ENCODE measurements around the gene METTL13.

DNA sequence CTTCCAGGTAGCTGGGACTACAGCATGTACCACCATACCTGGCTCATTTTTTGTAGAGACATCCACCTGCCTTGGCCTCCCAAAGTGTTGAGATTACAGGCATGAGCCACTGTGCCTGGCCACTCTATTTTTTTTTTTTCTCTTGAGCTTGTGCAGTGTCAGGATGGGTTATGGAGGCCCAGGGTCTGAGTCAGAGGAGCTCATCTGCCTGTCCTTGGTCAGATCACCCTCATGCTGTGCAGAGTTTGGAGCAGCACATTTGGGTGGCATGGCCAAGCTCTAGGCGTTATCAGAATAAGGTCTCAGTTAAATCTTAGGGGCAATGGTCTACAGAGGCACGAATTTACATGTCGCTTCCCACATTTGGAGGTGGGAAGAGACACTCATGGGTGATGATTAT is 16.9 kb downstream of the METTL13 start:
- TF ChIP-seq SIN3A (IDR thresholded peaks at IDR 0.05; ENCODE audit: borderline replicate concordance, insufficient read depth, low read length), result no peak
- TF ChIP-seq, protein P1, sequence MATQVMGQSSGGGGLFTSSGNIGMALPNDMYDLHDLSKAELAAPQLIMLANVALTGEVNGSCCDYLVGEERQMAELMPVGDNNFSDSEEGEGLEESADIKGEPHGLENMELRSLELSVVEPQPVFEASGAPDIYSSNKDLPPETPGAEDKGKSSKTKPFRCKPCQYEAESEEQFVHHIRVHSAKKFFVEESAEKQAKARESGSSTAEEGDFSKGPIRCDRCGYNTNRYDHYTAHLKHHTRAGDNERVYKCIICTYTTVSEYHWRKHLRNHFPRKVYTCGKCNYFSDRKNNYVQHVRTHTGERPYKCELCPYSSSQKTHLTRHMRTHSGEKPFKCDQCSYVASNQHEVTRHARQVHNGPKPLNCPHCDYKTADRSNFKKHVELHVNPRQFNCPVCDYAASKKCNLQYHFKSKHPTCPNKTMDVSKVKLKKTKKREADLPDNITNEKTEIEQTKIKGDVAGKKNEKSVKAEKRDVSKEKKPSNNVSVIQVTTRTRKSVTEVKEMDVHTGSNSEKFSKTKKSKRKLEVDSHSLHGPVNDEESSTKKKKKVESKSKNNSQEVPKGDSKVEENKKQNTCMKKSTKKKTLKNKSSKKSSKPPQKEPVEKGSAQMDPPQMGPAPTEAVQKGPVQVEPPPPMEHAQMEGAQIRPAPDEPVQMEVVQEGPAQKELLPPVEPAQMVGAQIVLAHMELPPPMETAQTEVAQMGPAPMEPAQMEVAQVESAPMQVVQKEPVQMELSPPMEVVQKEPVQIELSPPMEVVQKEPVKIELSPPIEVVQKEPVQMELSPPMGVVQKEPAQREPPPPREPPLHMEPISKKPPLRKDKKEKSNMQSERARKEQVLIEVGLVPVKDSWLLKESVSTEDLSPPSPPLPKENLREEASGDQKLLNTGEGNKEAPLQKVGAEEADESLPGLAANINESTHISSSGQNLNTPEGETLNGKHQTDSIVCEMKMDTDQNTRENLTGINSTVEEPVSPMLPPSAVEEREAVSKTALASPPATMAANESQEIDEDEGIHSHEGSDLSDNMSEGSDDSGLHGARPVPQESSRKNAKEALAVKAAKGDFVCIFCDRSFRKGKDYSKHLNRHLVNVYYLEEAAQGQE (IDR thresholded peaks at IDR 0.05; ENCODE audit: insufficient read depth in 1 of 2, low read depth in 2 of 2, low read length in 2 of 2), result no peak
